Esophagus muscularis mucosa (tissue), 3 donors: ENCODE measurements around the gene SPINK4.

Source experiments
- POLR2A ChIP-seq: fragments of 450-650 bp; IDR thresholded peaks from one replicate; pipeline ENCODE4 v1.6.1; 2017; ENCODE audit warnings: antibody characterized with exemption, moderate library complexity, mild to moderate bottlenecking, low read depth
- POLR2AphosphoS5 ChIP-seq, 2 donors: sonication (generic); formaldehyde crosslinking; IDR thresholded peaks; one replicate each; pipeline ENCODE4 v1.6.1; 2017; ENCODE audit warnings: antibody characterized with exemption in 2 of 2
- TF ChIP-seq, protein P1 (sequence below), 3 experiments: fragments of 200-600 bp in 2 of 3; fragments of 450-650 bp in 1 of 3; sonication (generic) in 2 of 3; IDR thresholded peaks; one replicate each; pipeline ENCODE4 v1.5.1; 2017 to 2019; ENCODE audit warnings: antibody characterized with exemption in 3 of 3, mild to moderate bottlenecking in 2 of 3, moderate library complexity in 1 of 3

DNA sequence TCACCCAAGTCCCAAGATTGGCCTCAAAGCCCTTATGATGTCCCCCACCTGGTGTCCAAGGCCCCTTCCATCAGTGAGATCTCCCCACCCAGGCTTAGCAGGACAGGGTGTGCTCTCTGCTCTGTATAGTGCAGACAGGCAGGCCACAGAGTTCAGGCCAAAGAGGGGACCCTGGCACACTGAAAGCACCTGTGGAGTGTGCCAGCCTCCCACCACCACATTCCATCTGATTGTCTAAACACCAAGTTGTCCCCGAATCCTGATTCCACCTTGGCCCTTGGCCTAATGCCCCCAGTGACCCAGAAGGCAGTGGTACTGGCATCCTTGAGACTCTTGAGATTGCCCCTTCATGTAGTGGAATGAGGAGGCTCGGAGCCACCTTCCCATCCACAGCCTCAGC is 5.4 kb downstream of the SPINK4 start:
- no peak for TF ChIP-seq POLR2AphosphoS5 (IDR thresholded peaks at IDR 0.05)
- TF ChIP-seq, protein P1, sequence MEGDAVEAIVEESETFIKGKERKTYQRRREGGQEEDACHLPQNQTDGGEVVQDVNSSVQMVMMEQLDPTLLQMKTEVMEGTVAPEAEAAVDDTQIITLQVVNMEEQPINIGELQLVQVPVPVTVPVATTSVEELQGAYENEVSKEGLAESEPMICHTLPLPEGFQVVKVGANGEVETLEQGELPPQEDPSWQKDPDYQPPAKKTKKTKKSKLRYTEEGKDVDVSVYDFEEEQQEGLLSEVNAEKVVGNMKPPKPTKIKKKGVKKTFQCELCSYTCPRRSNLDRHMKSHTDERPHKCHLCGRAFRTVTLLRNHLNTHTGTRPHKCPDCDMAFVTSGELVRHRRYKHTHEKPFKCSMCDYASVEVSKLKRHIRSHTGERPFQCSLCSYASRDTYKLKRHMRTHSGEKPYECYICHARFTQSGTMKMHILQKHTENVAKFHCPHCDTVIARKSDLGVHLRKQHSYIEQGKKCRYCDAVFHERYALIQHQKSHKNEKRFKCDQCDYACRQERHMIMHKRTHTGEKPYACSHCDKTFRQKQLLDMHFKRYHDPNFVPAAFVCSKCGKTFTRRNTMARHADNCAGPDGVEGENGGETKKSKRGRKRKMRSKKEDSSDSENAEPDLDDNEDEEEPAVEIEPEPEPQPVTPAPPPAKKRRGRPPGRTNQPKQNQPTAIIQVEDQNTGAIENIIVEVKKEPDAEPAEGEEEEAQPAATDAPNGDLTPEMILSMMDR (IDR thresholded peaks at IDR 0.05): no peak
- no peak for TF ChIP-seq POLR2A
